Osteoblast (primary cell): ENCODE measurements around the gene CADPS. TPM values are rescaled to one million over a fixed set of nuclear protein-coding genes. Genes with fewer than 3 reads are reported as not detected.

Experiments used
- DNase-seq: peaks from one replicate; pipeline ENCODE4 v3.0.0; 2011; ENCODE audit warnings: low spot score, mixed read lengths; ENCODE audit not compliant: insufficient read length; ENCODE audit errors: missing footprints
- H2AFZ ChIP-seq: 2 replicates; pipeline ENCODE4 v1.6.0; 2011; ENCODE audit warnings: mild to moderate bottlenecking, low read length
- H3K27ac ChIP-seq: 2 replicates; pipeline ENCODE4 v1.5.1; 2011; ENCODE audit warnings: mild to moderate bottlenecking, low read depth, low read length, moderate library complexity
- H3K27me3 ChIP-seq: 2 replicates; pipeline ENCODE4 v1.6.0; 2012; ENCODE audit warnings: mild to moderate bottlenecking, control low read depth, inconsistent platforms, low read length, moderate library complexity; ENCODE audit not compliant: insufficient read depth
- H3K36me3 ChIP-seq: 2 replicates; pipeline ENCODE4 v1.5.1; 2011; ENCODE audit warnings: mild to moderate bottlenecking, low read length, control low read depth, moderate library complexity; ENCODE audit not compliant: insufficient read depth
- H3K4me1 ChIP-seq: 2 replicates; pipeline ENCODE4 v1.5.1; 2011; ENCODE audit warnings: mild to moderate bottlenecking, low read length, control low read depth, moderate library complexity; ENCODE audit not compliant: insufficient read depth
- H3K4me2 ChIP-seq: 2 replicates; pipeline ENCODE4 v1.6.0; 2011; ENCODE audit warnings: mild to moderate bottlenecking, low read length; ENCODE audit not compliant: insufficient read depth
- H3K4me3 ChIP-seq: fragments of 200-600 bp; sonication (generic); 3 replicates; pipeline ENCODE4 v1.5.1; 2012; ENCODE audit warnings: mild to moderate bottlenecking, low read length, inconsistent platforms; ENCODE audit not compliant: insufficient read depth
- H3K79me2 ChIP-seq: 2 replicates; pipeline ENCODE4 v1.6.0; 2012; ENCODE audit warnings: mild to moderate bottlenecking, low read length, control low read depth, inconsistent platforms; ENCODE audit not compliant: insufficient read depth
- H3K9me3 ChIP-seq: 2 replicates; pipeline ENCODE4 v1.5.1; 2011; ENCODE audit warnings: low read depth, low read length, control low read depth
- H4K20me1 ChIP-seq: 2 replicates; pipeline ENCODE4 v1.6.0; 2012; ENCODE audit warnings: mild to moderate bottlenecking, low read length, control low read depth; ENCODE audit not compliant: insufficient read depth
- total RNA-seq: library from RNA; depleted of rRNA; stranded (reverse); fragments of >200 nt; gene quantifications from 2 replicates; pipeline ENCODE4 v1.2.3, GENCODE V29; 2012
- TF ChIP-seq, protein P1 (sequence below): IDR thresholded peaks from 2 replicates; pipeline ENCODE4 v1.5.1; 2011; ENCODE audit warnings: mild to moderate bottlenecking, low read depth, low read length, moderate library complexity; ENCODE audit errors: extremely low read depth

CADPS gene
- total RNA-seq, 1 donor: not detected

- no peaks in the 10 kb centered on the region for H3K79me2 ChIP-seq
- H4K20me1 ChIP-seq: no peaks in the 10 kb centered on the region
- TF ChIP-seq, protein P1, sequence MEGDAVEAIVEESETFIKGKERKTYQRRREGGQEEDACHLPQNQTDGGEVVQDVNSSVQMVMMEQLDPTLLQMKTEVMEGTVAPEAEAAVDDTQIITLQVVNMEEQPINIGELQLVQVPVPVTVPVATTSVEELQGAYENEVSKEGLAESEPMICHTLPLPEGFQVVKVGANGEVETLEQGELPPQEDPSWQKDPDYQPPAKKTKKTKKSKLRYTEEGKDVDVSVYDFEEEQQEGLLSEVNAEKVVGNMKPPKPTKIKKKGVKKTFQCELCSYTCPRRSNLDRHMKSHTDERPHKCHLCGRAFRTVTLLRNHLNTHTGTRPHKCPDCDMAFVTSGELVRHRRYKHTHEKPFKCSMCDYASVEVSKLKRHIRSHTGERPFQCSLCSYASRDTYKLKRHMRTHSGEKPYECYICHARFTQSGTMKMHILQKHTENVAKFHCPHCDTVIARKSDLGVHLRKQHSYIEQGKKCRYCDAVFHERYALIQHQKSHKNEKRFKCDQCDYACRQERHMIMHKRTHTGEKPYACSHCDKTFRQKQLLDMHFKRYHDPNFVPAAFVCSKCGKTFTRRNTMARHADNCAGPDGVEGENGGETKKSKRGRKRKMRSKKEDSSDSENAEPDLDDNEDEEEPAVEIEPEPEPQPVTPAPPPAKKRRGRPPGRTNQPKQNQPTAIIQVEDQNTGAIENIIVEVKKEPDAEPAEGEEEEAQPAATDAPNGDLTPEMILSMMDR: no peak
- DNase-seq: no peak
- H2AFZ ChIP-seq: no peak overlapping the region
- no peaks in the 10 kb centered on the region for H3K9me3 ChIP-seq
- H3K27ac ChIP-seq: no peak overlapping the region
- H3K4me3 ChIP-seq: no peak overlapping the region
- H3K27me3 ChIP-seq: no peaks in the 10 kb centered on the region
- no peak overlapping the region for H3K4me2 ChIP-seq
- no peaks in the 10 kb centered on the region for H3K4me1 ChIP-seq
- H3K36me3 ChIP-seq: no peaks in the 10 kb centered on the region
These were observed 11.6 kb downstream of the CADPS start for GRCh38 chr3:62863648-62864047.

GRCh38 chr3:62859203-62859791 lies 15.9 kb downstream of the CADPS start:
- Histone ChIP-seq H3K79me2 (no peaks in the 10 kb centered on the region), H4K20me1 (no peaks in the 10 kb centered on the region), H3K27me3 (no peaks in the 10 kb centered on the region), H2AFZ (no peak overlapping the region), H3K9me3 (no peaks in the 10 kb centered on the region), H3K36me3 (no peaks in the 10 kb centered on the region), H3K4me1 (no peaks in the 10 kb centered on the region), H3K27ac (no peak overlapping the region), H3K4me3 (no peak overlapping the region), H3K4me2 (no peak overlapping the region)
- DNase-seq: no peak
- TF ChIP-seq, protein P1: no peak

GRCh38 chr3:62845996-62846395 lies 29.2 kb downstream of the CADPS start:
- Histone ChIP-seq H2AFZ (no peak overlapping the region), H3K4me3 (no peak overlapping the region), H3K4me1 (no peaks in the 10 kb centered on the region), H3K27ac (no peak overlapping the region), H3K4me2 (no peak overlapping the region), H3K79me2 (no peaks in the 10 kb centered on the region), H4K20me1 (no peaks in the 10 kb centered on the region), H3K9me3 (no peaks in the 10 kb centered on the region), H3K36me3 (no peaks in the 10 kb centered on the region), H3K27me3 (no peaks in the 10 kb centered on the region)
- TF ChIP-seq, protein P1: no peak
- DNase-seq: no peak

DNA sequence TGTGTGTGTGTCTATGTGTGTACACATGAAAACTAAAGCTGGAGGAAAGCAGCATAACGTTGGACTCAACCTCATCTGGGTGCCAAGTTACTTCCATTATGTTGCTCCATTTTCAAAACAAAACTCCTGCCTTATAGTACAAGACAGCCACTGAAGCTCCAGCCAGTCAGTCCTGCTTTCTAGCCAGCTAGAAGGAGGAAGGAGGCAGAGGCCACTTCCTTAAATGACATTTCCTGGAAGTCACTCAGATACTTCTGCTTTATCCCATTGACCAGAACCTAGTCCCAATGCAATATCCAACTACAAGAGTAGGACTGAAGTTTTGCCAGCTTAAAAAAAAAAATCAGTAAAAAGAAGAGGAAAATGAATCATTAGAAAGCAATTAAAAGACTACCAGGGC lies 31.7 kb downstream of the CADPS start:
- H3K4me1 ChIP-seq: no peaks in the 10 kb centered on the region
- no peaks in the 10 kb centered on the region for H4K20me1 ChIP-seq
- TF ChIP-seq, protein P1: no peak
- no peak for DNase-seq
- no peaks in the 10 kb centered on the region for H3K36me3 ChIP-seq
- H3K27me3 ChIP-seq: no peaks in the 10 kb centered on the region
- H3K4me3 ChIP-seq: no peak overlapping the region
- no peak overlapping the region for H3K4me2 ChIP-seq
- no peaks in the 10 kb centered on the region for H3K9me3 ChIP-seq
- no peaks in the 10 kb centered on the region for H3K79me2 ChIP-seq
- no peak overlapping the region for H3K27ac ChIP-seq
- no peak overlapping the region for H2AFZ ChIP-seq
